SHP77 (cell line): ENCODE data around the gene TATDN2.

Experiments used
- DNase-seq, 2 experiments: peaks; one replicate each; lab custom pipeline; 2025; lab: John Stamatoyannopoulos, UW

TATDN2 gene

GRCh38 chr3:10248184-10248983 lies at the start of gene TATDN2:
Gene TATDN2 (plus strand): TSS chr3:10248459. CDS start chr3:10249201, 742 bp downstream.
- DNase-seq, result peak; percentile 98 to 99

GRCh38 chr3:10198761-10199649 lies 49.3 kb upstream of the TATDN2 start:
- no peak for DNase-seq

GRCh38 chr3:10204921-10205320 lies 43.3 kb upstream of the TATDN2 start:
- DNase-seq, result no peak

GRCh38 chr3:10205451-10206165 lies 42.7 kb upstream of the TATDN2 start:
- DNase-seq, result no peak

- DNase-seq, result no peak
Measured at GRCh38 chr3:10206166-10206511, 42.1 kb upstream of the TATDN2 start.

- no peak for DNase-seq
Measured at GRCh38 chr3:10213156-10213792, 35.0 kb upstream of the TATDN2 start.

- no peak for DNase-seq
Measured at GRCh38 chr3:10215578-10216368, 32.5 kb upstream of the TATDN2 start.

GRCh38 chr3:10217359-10217758 lies 30.9 kb upstream of the TATDN2 start:
- DNase-seq, result no peak

- DNase-seq, result no peak
Measured at GRCh38 chr3:10219737-10220136, 28.5 kb upstream of the TATDN2 start.

GRCh38 chr3:10223676-10224639 lies 24.3 kb upstream of the TATDN2 start:
- DNase-seq, result no peak

- DNase-seq, result peak; percentile 82 to 86
Measured at GRCh38 chr3:10224794-10225665, 23.2 kb upstream of the TATDN2 start.

- no peak for DNase-seq
Measured at GRCh38 chr3:10226293-10226692, 22.0 kb upstream of the TATDN2 start.

- DNase-seq, result no peak
Measured at GRCh38 chr3:10228248-10228950, 19.9 kb upstream of the TATDN2 start.

- no peak for DNase-seq
Measured at GRCh38 chr3:10229576-10229975, 18.7 kb upstream of the TATDN2 start.

- no peak for DNase-seq
Measured at GRCh38 chr3:10232137-10232536, 16.1 kb upstream of the TATDN2 start.

- DNase-seq, result no peak
Measured at GRCh38 chr3:10233988-10234387, 14.3 kb upstream of the TATDN2 start.

- DNase-seq, result no peak
Measured at GRCh38 chr3:10234526-10235230, 13.6 kb upstream of the TATDN2 start.

GRCh38 chr3:10235551-10235950 lies 12.7 kb upstream of the TATDN2 start:
- DNase-seq, result no peak
